Activated naive CD4-positive, alpha-beta T cell treated with anti-CD3 and anti-CD28 coated beads, Interleukin-2, amount 10 ng/mL, durations not matched to agents 7 days and 5 days (primary cell): ENCODE results near the gene SIK3.

Experiments used
- CTCF ChIA-PET: fragments of 350-600 bp; sonication (Branson Sonifier 250); formaldehyde crosslinking; loops from one replicate; lab custom pipeline; 2021; ENCODE audit warnings: antibody characterized with exemption; lab: Charles Lee
- DNase-seq: peaks from one replicate; pipeline ENCODE4 v3.0.0-alpha.2; 2020
- H3K27ac Mint-ChIP-seq: one replicate; pipeline ENCODE4 v1.8.0; 2021; ENCODE audit warnings: mild to moderate bottlenecking, moderate library complexity, mixed read lengths
- H3K27me3 Mint-ChIP-seq: one replicate; pipeline ENCODE4 v1.8.0; 2021; ENCODE audit warnings: mild to moderate bottlenecking, mixed read lengths
- H3K36me3 Mint-ChIP-seq: one replicate; pipeline ENCODE4 v1.8.0; 2021; ENCODE audit warnings: mixed read lengths
- H3K4me1 Mint-ChIP-seq: one replicate; pipeline ENCODE4 v1.8.0; 2021; ENCODE audit warnings: mixed read lengths
- H3K4me3 Mint-ChIP-seq: one replicate; pipeline ENCODE4 v1.8.0; 2021; ENCODE audit warnings: mild to moderate bottlenecking, moderate library complexity, mixed read lengths
- H3K9me3 Mint-ChIP-seq: one replicate; pipeline ENCODE4 v1.8.0; 2021; ENCODE audit warnings: mixed read lengths

SIK3 gene

GRCh38 chr11:116916886-116917285 is 181.3 kb downstream of the SIK3 start:
- no peak for DNase-seq
- Mint-ChIP-seq H3K27ac (no peak overlapping the region), H3K4me1 (no peaks in the 10 kb centered on the region), H3K36me3 (peaks cover 9% of the 10 kb centered on the region), H3K9me3 (no peaks in the 10 kb centered on the region), H3K27me3 (no peaks in the 10 kb centered on the region), H3K4me3 (no peak overlapping the region)
- CTCF ChIA-PET: interaction anchor here (1.0 to 1.6 kb wide), 4 partner anchors 14 to 117 kb away, joined by 3 to 4 read pairs (median 4); no protein-coding TSS in a partner anchor

- H3K36me3 Mint-ChIP-seq: peaks cover 9% of the 10 kb centered on the region
- H3K27ac Mint-ChIP-seq: no peak overlapping the region
- DNase-seq: no peak
- CTCF ChIA-PET: interaction anchor here (1.2 to 1.6 kb wide), 2 partner anchors 80 to 118 kb away, joined by 3 to 4 read pairs; no protein-coding TSS in a partner anchor
- no peaks in the 10 kb centered on the region for H3K27me3 Mint-ChIP-seq
- no peaks in the 10 kb centered on the region for H3K9me3 Mint-ChIP-seq
- no peak overlapping the region for H3K4me3 Mint-ChIP-seq
- H3K4me1 Mint-ChIP-seq: no peaks in the 10 kb centered on the region
Measured at GRCh38 chr11:116916052-116916451, 182.2 kb downstream of the SIK3 start.

GRCh38 chr11:116913000-116913399 is 185.2 kb downstream of the SIK3 start:
- no peak for DNase-seq
- Mint-ChIP-seq H3K9me3 (no peaks in the 10 kb centered on the region), H3K27ac (no peak overlapping the region), H3K4me1 (peaks cover 3% of the 10 kb centered on the region), H3K27me3 (no peaks in the 10 kb centered on the region), H3K4me3 (no peak overlapping the region), H3K36me3 (peaks cover 7% of the 10 kb centered on the region)
- CTCF ChIA-PET: no interaction called here

GRCh38 chr11:116911976-116912734 is 186.1 kb downstream of the SIK3 start:
- peaks cover 3% of the 10 kb centered on the region for H3K4me1 Mint-ChIP-seq
- H3K27ac Mint-ChIP-seq: no peak overlapping the region
- no peaks in the 10 kb centered on the region for H3K27me3 Mint-ChIP-seq
- H3K4me3 Mint-ChIP-seq: no peak overlapping the region
- no peak for DNase-seq
- peaks cover 8% of the 10 kb centered on the region for H3K36me3 Mint-ChIP-seq
- no peaks in the 10 kb centered on the region for H3K9me3 Mint-ChIP-seq
- CTCF ChIA-PET: no interaction called here

GRCh38 chr11:116910847-116911246 is 187.4 kb downstream of the SIK3 start:
- no peak for DNase-seq
- peaks cover 3% of the 10 kb centered on the region for H3K4me1 Mint-ChIP-seq
- peaks cover 10% of the 10 kb centered on the region for H3K36me3 Mint-ChIP-seq
- H3K4me3 Mint-ChIP-seq: no peak overlapping the region
- H3K27me3 Mint-ChIP-seq: no peaks in the 10 kb centered on the region
- CTCF ChIA-PET: no interaction called here
- no peak overlapping the region for H3K27ac Mint-ChIP-seq
- no peaks in the 10 kb centered on the region for H3K9me3 Mint-ChIP-seq

GRCh38 chr11:116910378-116910777 is 187.8 kb downstream of the SIK3 start:
- H3K36me3 Mint-ChIP-seq: peaks cover 12% of the 10 kb centered on the region
- CTCF ChIA-PET: interaction anchor here (0.6 kb wide), 1 partner anchor 37 kb away, joined by 3 read pairs; no protein-coding TSS in a partner anchor
- H3K27ac Mint-ChIP-seq: no peak overlapping the region
- H3K4me1 Mint-ChIP-seq: peaks cover 3% of the 10 kb centered on the region
- DNase-seq: no peak
- no peaks in the 10 kb centered on the region for H3K27me3 Mint-ChIP-seq
- no peaks in the 10 kb centered on the region for H3K9me3 Mint-ChIP-seq
- H3K4me3 Mint-ChIP-seq: no peak overlapping the region

- no peaks in the 10 kb centered on the region for H3K27me3 Mint-ChIP-seq
- CTCF ChIA-PET: interaction anchor here (0.8 kb wide), 1 partner anchor 16 kb away, joined by 3 read pairs; no protein-coding TSS in a partner anchor
- no peak overlapping the region for H3K4me3 Mint-ChIP-seq
- no peak overlapping the region for H3K27ac Mint-ChIP-seq
- peaks cover 3% of the 10 kb centered on the region for H3K4me1 Mint-ChIP-seq
- no peaks in the 10 kb centered on the region for H3K9me3 Mint-ChIP-seq
- DNase-seq: no peak
- peaks cover 12% of the 10 kb centered on the region for H3K36me3 Mint-ChIP-seq
Measured at GRCh38 chr11:116909245-116909644, 189.0 kb downstream of the SIK3 start.

GRCh38 chr11:116906479-116906878 is 191.7 kb downstream of the SIK3 start:
- H3K4me3 Mint-ChIP-seq: no peak overlapping the region
- peaks cover 21% of the 10 kb centered on the region for H3K4me1 Mint-ChIP-seq
- H3K27ac Mint-ChIP-seq: no peak overlapping the region

GRCh38 chr11:116903090-116903489 is 195.1 kb downstream of the SIK3 start:
- CTCF ChIA-PET: no interaction called here
- Mint-ChIP-seq H3K27me3 (no peaks in the 10 kb centered on the region), H3K4me3 (no peak overlapping the region), H3K4me1 (peaks cover 18% of the 10 kb centered on the region), H3K27ac (no peak overlapping the region), H3K36me3 (peaks cover 25% of the 10 kb centered on the region), H3K9me3 (no peaks in the 10 kb centered on the region)
- DNase-seq: no peak

More at GRCh38 chr11:116906479-116906878, 191.7 kb downstream of the SIK3 start:
- Mint-ChIP-seq H3K36me3 (peaks cover 21% of the 10 kb centered on the region), H3K9me3 (no peaks in the 10 kb centered on the region), H3K27me3 (no peaks in the 10 kb centered on the region)
- CTCF ChIA-PET: no interaction called here
- DNase-seq: no peak

- Mint-ChIP-seq H3K36me3 (peaks cover 26% of the 10 kb centered on the region), H3K27me3 (no peaks in the 10 kb centered on the region), H3K27ac (peak overlapping the region; percentile 6), H3K4me1 (peaks cover 18% of the 10 kb centered on the region), H3K4me3 (no peak overlapping the region), H3K9me3 (no peaks in the 10 kb centered on the region)
- DNase-seq: no peak
- CTCF ChIA-PET: no interaction called here
Measured at GRCh38 chr11:116901964-116902688, 196.1 kb downstream of the SIK3 start.

- DNase-seq: no peak
- no peak overlapping the region for H3K27ac Mint-ChIP-seq
- H3K27me3 Mint-ChIP-seq: no peaks in the 10 kb centered on the region
- no peak overlapping the region for H3K4me3 Mint-ChIP-seq
- CTCF ChIA-PET: interaction anchor here (0.7 to 1.8 kb wide), 2 partner anchors 25 to 205 kb away, joined by 3 to 5 read pairs; no protein-coding TSS in a partner anchor
- peaks cover 30% of the 10 kb centered on the region for H3K36me3 Mint-ChIP-seq
- H3K9me3 Mint-ChIP-seq: no peaks in the 10 kb centered on the region
- H3K4me1 Mint-ChIP-seq: peaks cover 18% of the 10 kb centered on the region
Measured at GRCh38 chr11:116901211-116901610, 197.0 kb downstream of the SIK3 start.

- CTCF ChIA-PET: interaction anchor here (0.6 to 0.7 kb wide), 2 partner anchors 8 to 48 kb away, joined by 3 read pairs; no protein-coding TSS in a partner anchor
- Mint-ChIP-seq H3K4me1 (peaks cover 8% of the 10 kb centered on the region), H3K27me3 (no peaks in the 10 kb centered on the region), H3K9me3 (no peaks in the 10 kb centered on the region), H3K27ac (no peak overlapping the region), H3K4me3 (no peak overlapping the region), H3K36me3 (peaks cover 45% of the 10 kb centered on the region)
- DNase-seq: no peak
Measured at GRCh38 chr11:116896211-116896610, 202.0 kb downstream of the SIK3 start.

- no peak overlapping the region for H3K4me3 Mint-ChIP-seq
- CTCF ChIA-PET: no interaction called here
- no peaks in the 10 kb centered on the region for H3K9me3 Mint-ChIP-seq
- H3K27ac Mint-ChIP-seq: peak overlapping the region; percentile 42
- H3K4me1 Mint-ChIP-seq: peaks cover 14% of the 10 kb centered on the region
- H3K27me3 Mint-ChIP-seq: no peaks in the 10 kb centered on the region
- peaks cover 43% of the 10 kb centered on the region for H3K36me3 Mint-ChIP-seq
- DNase-seq: no peak
Measured at GRCh38 chr11:116895048-116895757, 203.0 kb downstream of the SIK3 start.

- DNase-seq: no peak
- H3K36me3 Mint-ChIP-seq: peaks cover 37% of the 10 kb centered on the region
- no peaks in the 10 kb centered on the region for H3K9me3 Mint-ChIP-seq
- CTCF ChIA-PET: interaction anchor here (1.6 kb wide), 1 partner anchor 15 kb away, joined by 3 read pairs; no protein-coding TSS in a partner anchor
- no peak overlapping the region for H3K27ac Mint-ChIP-seq
- H3K4me1 Mint-ChIP-seq: peaks cover 21% of the 10 kb centered on the region
- no peaks in the 10 kb centered on the region for H3K27me3 Mint-ChIP-seq
- H3K4me3 Mint-ChIP-seq: no peak overlapping the region
Measured at GRCh38 chr11:116893906-116894305, 204.3 kb downstream of the SIK3 start.
